ENCODE measurements around the gene BCAR3. TPM values are rescaled to one million over a fixed set of nuclear protein-coding genes. Genes with fewer than 3 reads are reported as not detected.
"Not testable (repeated sequence)": the region's sequence is repeated elsewhere in the genome, so short reads cannot be mapped to it uniquely, and the experiment has no call there.

BCAR3 gene
- total RNA-seq, 1 donor from 2014 or later, result 25.2 TPM

- DNase-seq (ENCODE audit: low read depth in 2 of 2), result peak in 1 of 2 donors; percentile 80
These were observed 12.3 kb downstream of the BCAR3 start for GRCh38 chr1:93669369-93669768.

DNA sequence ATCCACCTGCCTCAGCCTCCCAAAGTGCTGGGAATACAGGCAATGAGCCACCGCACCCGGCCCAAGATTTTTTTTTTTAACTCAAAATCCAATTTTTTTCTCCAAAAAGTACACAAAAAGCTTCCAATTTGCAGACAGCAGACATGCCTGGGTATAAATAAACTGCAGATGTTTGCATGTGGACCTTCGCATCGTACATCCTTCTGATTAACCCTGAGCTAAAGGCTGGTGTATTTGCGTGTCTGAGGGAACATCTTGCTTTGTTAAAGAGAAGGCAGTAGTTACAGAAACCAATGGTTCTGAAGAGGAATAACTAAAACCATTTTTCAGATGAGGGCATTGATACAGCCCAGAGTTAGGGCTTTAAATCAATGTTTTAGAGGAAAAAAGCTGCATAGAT is 12.7 kb downstream of the BCAR3 start:
- no peak for DNase-seq (ENCODE audit: low read depth in 2 of 2)

GRCh38 chr1:93668121-93668520 is 13.5 kb downstream of the BCAR3 start:
- DNase-seq (ENCODE audit: low read depth in 2 of 2), result no peak

DNA sequence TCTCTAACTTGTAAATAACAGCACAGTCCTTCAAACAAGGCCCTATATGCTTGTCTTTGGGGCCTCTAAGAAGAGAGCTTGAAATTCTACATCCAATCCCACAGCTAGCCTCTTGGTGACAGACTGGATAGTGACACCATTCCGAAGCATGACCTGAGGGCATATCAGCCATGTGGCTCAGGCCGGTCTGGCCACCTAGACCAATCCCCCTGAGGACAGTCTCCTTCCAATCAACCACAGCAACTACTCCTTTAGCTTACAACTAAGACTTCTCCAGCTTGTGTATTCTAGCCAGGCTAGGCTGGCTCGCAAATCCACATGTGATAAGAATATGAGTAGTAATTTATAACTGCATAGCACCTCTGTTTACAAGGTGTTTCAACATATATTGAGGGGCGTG is 14.0 kb downstream of the BCAR3 start:
- DNase-seq (ENCODE audit: low read depth in 2 of 2), result no peak

GRCh38 chr1:93666613-93667384 is 14.8 kb downstream of the BCAR3 start:
- peak in 1 of 2 donors; percentile 88 for DNase-seq (ENCODE audit: low read depth in 2 of 2)

DNA sequence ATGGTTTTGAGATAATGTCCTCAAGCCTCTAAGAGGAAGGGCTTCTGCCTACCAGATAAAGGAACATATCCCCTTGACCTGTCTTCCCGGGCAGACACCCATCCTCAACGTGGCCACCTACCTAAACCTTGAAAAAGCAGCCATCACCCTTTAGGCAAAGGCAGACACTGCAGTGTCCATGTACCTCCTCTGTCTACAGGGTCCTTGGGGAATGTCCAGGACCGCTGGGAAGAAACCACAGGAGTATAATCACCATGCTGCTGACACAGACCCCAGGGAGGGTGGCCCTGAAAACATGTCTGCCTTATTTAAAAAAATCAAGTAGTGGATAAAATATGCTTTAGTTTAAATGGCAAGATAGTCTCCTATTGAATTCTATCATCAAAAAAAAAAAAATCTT is 16.6 kb downstream of the BCAR3 start:
- DNase-seq (ENCODE audit: low read depth in 2 of 2), result peak in 1 of 2 donors; percentile 17

DNA sequence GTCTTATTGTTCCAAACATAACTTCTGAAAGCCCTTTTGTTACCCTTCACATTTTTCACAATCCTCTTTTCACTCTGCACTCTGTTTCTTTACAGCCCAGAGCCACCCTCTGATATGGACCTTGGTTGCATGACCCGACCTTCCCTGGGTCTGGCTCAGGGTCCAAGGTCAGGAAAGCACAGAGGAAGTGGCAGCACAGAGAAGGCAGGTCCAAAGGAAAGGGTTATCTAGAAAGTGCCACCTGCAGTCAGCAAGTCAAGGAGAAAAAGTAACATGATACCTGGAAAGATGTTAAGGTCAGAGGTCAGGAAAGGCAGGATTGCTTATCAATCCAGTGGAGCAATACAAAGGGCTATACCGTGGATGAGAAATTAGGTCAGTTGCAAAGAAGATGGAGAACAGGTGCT is 18.4 kb downstream of the BCAR3 start:
- no peak for DNase-seq (ENCODE audit: low read depth in 2 of 2)

- peak in 1 of 2 donors; percentile 42 for DNase-seq (ENCODE audit: low read depth in 2 of 2)
These were observed 19.0 kb downstream of the BCAR3 start for GRCh38 chr1:93662481-93663207.

GRCh38 chr1:93661829-93662474 is 19.7 kb downstream of the BCAR3 start:
- DNase-seq (ENCODE audit: low read depth in 2 of 2), result peak in 1 of 2 donors; percentile 64

DNA sequence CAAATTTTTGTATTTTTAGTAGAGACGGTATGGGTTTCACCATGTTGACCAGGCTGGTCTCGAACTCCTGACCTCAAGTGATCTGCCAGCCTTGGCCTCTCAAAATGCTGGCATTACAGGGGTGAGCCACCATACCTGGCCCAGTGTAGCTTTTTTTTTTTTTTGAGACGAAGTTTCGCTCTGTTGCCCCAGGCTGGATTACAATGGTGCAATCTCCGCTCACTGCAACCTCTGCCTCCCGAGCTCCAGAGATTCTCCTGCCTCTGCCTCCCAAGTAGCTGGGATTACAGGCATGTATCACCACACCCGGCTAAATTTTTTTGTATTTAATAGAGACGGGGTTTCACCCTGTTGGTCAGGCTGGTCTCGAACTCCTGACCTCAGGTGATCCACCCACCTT is 20.3 kb downstream of the BCAR3 start:
- not testable (repeated sequence) for DNase-seq (ENCODE audit: low read depth in 2 of 2)

GRCh38 chr1:93659822-93660503 is 21.7 kb downstream of the BCAR3 start:
- DNase-seq (ENCODE audit: low read depth in 2 of 2), result no peak

- no peak for DNase-seq (ENCODE audit: low read depth in 2 of 2)
These were observed 23.4 kb downstream of the BCAR3 start for GRCh38 chr1:93658188-93658587.

DNA sequence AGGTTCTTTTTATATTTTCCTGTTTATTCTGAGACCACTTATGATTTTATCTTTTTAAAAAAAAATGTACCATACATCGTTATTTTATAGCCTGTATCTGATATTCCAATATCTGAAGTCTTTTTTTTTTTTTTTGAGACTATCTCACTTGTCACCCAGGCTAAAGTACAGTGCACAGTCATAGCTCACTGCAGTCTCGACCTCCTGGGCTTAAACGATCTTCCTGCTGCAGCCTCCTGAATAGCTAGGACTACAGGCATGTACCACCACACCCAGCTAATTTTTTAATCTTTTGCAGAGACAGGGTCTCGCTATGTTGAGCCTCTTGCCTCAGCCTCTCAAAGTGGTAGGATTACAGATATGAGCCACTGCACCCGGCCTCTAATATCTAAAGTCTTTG is 25.1 kb downstream of the BCAR3 start:
- DNase-seq (ENCODE audit: low read depth in 2 of 2), result no peak

DNA sequence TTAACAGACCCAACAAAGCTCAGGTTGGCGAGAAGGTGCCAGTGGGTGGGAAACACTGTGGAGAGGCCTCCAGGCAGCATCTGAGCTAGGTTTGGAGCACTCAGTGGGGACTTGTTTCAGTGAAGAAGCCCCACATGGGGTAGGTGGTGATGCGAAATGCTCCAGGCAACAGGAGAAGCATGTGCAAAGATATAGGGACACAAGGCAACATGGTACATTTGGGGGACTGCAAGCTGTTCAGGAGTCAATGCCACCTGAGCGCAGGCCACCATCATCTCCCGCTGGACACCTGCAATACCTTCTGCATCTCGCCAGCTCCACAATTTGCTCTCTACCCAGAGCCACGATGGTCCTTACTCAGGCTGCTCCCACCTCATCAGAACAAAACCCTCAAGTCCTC is 28.0 kb downstream of the BCAR3 start:
- DNase-seq (ENCODE audit: low read depth in 2 of 2), result no peak

- DNase-seq (ENCODE audit: low read depth in 2 of 2), result no peak
These were observed 29.2 kb downstream of the BCAR3 start for GRCh38 chr1:93652323-93652949.

- DNase-seq (ENCODE audit: low read depth in 2 of 2), result no peak
These were observed 29.9 kb downstream of the BCAR3 start for GRCh38 chr1:93651695-93652094.

GRCh38 chr1:93650159-93650558 is 31.5 kb downstream of the BCAR3 start:
- DNase-seq (ENCODE audit: low read depth in 2 of 2), result not testable (repeated sequence)

DNA sequence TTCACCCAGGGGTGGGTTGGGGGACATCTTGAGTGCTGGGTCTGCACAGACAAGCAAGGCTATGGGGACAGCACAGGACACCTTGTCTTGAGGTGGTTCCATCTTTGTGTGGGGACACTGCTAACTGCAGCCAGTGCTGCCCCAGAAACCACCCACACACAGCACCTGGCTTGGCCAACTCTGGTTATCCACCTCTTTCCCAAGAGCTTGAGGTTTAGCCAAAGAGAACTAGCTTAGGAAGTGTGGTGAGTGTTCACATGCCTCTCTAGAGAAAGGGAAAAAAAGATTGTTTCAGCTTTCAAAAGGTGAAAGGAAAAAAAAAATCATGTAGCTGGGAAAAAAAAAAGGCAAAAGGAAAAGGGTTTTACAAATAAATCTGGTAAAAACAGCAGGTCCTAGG is 32.4 kb downstream of the BCAR3 start:
- no peak for DNase-seq (ENCODE audit: low read depth in 2 of 2)

GRCh38 chr1:93648656-93649055 is 33.0 kb downstream of the BCAR3 start:
- no peak for DNase-seq (ENCODE audit: low read depth in 2 of 2)

DNA sequence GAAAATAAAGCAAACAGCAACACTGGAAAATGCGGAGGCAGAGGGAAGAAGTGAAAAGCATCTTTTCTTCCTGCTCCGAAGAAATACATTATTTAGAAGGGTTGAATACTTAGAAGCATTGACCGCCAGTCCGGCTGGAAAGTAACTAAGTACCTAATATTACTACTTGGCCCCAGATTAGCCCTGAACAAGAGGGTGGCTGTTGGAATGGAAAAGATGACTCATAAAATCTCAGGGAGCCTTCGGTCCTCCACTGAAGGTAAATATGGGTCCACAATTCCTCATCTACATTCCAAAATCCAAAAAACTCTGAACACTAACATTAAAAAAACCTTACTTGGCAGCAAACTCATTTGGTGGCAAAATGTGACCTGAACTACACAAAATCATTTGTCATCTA is 40.1 kb downstream of the BCAR3 start:
- DNase-seq (ENCODE audit: low read depth in 2 of 2), result no peak

GRCh38 chr1:93640656-93641440 is 40.8 kb downstream of the BCAR3 start:
- no peak for DNase-seq (ENCODE audit: low read depth in 2 of 2)
